ELR (cell line): ENCODE data around the gene STOX2.
"Not testable (repeated sequence)": the region's sequence is repeated elsewhere in the genome, so short reads cannot be mapped to it uniquely, and the experiment has no call there.

Experiments used
- DNase-seq: peaks from one replicate; pipeline ENCODE4 v3.0.0-alpha.2; 2015; ENCODE audit warnings: low read depth

Gene STOX2

DNA sequence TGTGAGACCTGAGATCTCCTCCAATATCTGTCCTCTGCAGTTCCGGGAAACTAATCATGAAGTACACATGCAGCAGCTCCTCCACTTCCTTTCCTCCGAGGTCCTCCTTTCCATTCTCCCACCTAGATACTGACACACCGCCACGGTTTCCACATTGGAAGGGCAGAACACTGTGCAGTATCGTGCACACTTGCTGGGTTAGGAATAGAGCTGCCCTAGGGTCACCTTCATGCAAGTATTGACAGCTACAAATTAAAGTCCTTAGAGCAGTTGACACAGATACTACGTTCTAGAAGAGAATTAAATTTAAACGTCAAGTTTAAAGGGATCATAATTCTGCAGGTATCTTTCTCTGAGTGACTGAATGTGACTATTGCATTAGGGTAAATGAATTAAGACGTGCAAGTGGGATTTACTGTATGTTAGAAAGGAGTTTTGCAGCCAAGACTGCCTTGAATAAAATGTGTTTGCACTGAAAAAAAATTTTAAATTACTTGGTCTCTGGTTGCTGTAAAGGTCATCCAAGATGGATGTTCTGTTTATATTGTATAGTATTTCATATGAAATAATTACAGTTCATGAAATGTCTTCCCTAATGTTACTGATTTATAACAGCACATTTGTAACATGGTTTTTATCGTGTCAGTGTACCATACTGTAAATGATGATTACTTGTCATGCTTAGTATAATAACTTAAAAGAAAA lies 117.7 kb downstream of the STOX2 start:
- DNase-seq, result no peak

DNA sequence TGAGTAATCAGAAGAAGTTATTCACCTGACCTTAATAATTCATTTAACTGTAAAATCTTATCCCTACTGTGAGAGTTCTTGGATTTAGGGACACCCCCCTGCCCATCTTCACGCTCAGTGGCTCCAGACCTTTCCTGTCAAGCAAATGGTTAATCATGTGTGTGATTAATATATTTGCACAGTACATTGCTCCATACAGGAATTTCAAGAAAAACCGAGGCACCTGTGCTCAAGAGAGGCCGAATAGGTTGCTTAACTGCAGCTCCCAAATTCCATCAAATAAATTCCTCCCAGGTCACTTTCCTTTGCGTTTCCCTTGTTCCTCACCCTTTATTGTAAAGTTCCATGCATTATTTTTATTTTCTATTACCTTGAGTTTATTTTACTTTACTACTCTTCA lies 119.5 kb downstream of the STOX2 start:
- no peak for DNase-seq

- no peak for DNase-seq
Measured at GRCh38 chr4:184028561-184029374, 123.7 kb downstream of the STOX2 start.

- no peak for DNase-seq
Measured at GRCh38 chr4:184030036-184030435, 124.9 kb downstream of the STOX2 start.

- no peak for DNase-seq
Measured at GRCh38 chr4:184030764-184031163, 125.7 kb downstream of the STOX2 start.

- DNase-seq, result no peak
Measured at GRCh38 chr4:184032091-184032490, 127.0 kb downstream of the STOX2 start.

- no peak for DNase-seq
Measured at GRCh38 chr4:184039963-184040383, 134.9 kb downstream of the STOX2 start.

- DNase-seq, result no peak
Measured at GRCh38 chr4:184041156-184041555, 136.0 kb downstream of the STOX2 start.

DNA sequence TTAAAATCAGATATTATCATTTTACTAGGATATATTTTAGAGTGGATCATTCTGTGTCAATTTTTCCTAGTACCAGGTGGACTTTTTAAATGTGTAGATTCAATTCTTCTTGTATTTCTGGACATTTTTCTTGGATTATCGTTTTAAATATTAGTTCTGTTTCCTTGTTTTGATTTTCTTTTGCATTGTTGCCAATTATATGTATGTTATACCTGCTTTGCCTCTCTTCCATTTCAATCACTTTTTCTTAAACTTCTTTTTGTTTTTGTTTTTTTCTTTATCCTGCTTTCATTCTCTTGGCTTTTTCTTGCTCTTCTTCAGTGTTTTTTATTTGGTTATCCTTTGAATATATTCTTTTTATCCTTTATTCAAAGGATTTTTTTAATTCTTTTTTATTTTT lies 141.0 kb downstream of the STOX2 start:
- DNase-seq, result no peak

DNA sequence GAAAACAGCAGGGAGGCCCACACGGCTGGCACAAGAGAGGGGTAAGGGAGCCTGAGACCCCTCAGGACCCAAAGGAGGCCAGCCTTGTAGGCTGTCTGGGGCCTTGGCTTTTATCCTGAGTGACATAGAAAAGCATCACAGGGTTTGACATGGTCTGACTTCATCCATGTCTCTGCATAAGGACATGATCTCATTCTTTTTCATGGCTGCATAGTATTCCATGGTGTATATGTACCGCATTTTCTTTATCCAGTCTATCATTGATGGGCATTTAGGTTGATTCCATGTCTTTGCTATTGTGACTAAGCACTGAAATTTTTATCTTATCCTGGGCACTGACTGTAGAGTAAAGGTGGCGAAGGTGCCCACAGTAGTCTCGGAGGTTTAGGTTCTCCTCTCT lies 146.2 kb downstream of the STOX2 start:
- not testable (repeated sequence) for DNase-seq

DNA sequence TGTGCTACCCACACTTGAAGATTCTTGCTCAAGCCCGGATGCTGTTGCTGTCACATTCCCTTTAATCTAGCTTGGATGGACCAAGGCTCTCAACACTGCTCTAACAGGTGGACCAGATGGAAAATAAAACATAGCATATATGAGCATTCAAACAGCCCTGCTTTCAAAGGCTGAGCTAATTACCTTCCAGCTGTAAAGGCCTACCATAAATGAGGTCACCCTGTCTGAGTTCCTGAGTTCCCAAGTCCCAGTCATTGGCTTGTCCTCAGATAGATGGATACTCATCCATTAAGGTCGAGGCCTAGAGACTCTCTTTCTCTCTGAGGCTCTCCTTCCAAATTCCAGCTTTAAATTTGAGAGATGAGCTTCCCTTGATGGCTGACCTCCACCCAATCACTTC lies 147.5 kb downstream of the STOX2 start:
- DNase-seq, result no peak

GRCh38 chr4:184053434-184053833 lies 148.3 kb downstream of the STOX2 start:
- DNase-seq, result no peak

GRCh38 chr4:184056877-184057276 lies 151.8 kb downstream of the STOX2 start:
- no peak for DNase-seq

DNA sequence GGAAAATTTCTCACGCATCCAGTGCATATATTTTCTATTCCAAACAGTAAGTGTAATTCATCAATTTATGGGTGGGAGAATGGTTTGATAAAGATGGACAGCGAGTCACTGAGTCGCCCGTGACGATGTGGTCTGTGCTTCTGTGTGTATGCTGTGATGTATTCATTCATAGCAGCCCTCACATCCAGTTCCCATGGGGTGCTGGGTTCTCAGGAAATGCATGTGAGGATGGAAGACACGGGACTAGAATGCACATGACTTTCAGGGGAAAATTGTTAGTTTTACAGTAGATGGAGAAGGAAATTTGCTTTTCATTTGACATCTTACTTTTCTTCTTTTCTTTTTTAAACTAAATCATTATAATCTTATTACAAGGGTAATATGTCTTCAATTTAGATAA lies 152.9 kb downstream of the STOX2 start:
- no peak for DNase-seq

GRCh38 chr4:184059099-184059498 lies 154.0 kb downstream of the STOX2 start:
- DNase-seq, result no peak

DNA sequence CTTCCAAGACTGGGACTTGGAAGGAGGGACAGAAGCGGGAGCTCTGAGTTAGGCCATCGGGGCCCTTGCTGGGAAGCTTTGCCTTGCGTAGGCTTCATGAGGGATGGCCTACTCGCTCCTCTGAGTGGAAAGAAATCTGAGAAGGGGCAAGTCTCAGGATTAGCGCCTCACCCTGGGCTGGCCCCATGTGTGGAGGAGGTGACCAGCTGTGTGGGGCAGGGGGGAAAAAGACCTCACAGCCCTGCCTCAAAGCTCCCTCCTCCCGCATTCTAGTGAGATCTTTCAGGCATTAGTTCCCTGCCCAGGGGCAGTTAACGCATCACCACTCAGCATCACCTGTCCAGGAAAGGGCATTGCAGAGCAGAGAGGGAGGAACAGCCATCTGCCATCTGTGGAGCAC lies 156.5 kb downstream of the STOX2 start:
- no peak for DNase-seq

- no peak for DNase-seq
Measured at GRCh38 chr4:184062769-184063168, 157.7 kb downstream of the STOX2 start.

DNA sequence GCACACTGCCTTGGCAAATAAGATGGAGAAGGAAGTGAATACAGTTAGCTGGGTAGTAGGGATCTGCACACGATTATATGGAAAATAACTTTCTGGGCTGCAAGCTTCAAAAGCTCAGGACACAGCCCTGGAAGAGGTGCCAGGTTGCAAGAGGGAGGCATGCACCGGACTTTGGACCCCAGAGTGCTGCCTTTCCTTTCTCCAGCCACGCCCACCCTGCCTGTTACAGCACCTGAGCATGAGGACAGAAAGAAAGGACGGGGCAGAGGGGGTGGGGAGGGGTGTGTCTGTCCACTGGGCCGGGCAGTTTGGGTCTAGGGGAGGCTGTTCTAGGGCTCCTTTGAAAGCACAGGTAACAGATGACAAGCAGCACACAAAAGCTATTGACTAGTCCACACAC lies 159.8 kb downstream of the STOX2 start:
- DNase-seq, result no peak

DNA sequence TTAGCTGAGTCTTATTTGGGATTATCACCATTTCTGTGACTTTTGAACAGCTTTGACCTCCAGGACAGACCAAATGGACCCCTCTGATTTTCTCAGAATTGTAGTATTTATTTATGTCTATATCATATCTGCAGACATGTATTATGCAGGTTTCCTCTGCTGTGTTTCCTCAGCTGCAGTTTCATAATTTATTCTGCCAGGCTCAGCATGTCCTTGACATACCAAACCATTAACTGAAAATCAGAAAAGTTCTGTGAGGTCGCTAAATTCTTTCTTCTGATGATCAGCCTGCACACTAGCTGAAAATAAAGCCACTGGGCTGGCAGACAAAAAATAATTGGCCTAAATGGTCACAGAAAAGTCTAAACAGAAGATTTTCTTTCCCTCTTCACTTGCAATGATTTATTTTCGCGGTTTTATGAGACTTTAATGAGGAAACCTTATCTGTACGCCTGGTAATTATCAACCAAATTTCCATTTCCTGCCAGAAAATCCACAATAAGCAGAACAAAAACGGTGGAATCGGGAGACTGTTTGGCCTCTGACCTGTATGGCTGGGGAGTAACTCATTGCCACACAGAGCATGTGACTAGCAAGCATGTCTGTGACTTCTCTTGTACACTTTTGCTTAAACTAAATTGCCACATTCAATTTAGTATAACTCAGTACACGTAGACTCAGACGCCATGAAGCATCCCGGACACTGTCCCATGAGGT lies 161.6 kb downstream of the STOX2 start:
- no peak for DNase-seq

DNA sequence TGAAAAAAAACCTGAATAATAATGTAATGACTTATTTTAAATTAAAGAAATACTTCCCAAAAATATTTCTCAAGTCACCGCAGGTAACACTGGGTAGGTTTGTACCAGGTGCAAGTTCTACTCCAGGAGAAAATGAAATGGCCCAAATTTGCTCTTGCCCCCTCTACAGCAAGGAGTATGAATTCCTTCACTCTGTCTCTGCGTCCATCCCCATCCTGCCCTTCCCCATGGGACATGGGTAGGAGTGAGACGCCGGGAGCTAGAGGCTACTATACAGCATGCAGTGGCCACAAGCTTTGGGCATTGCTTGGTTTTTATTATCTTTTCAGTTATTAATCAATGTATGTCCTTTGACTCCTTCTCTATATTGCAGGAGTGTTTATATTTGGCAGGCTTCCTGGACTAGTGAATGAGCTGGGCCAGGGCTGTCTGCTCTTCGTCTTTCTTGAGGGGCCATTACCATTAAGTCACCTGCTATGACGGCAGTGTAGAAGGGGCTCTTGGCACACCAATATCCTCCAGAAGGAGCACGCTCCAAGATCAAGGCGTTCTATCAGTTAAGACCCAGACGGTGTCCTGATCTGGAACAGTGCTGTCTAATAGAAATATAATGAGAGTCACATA lies 162.9 kb downstream of the STOX2 start:
- no peak for DNase-seq
